Testis (tissue), 3 donors: ENCODE measurements around the gene LONRF2. TPM values are rescaled to one million over a fixed set of nuclear protein-coding genes. Genes with fewer than 3 reads are reported as not detected.

Source experiments
- DNase-seq: peaks from one replicate; pipeline ENCODE4 v3.0.0-alpha.2; 2019
- H3K27ac ChIP-seq, 2 donors: fragments of 200-600 bp; sonication (generic); one replicate each; pipeline ENCODE4 v1.5.1; 2019
- H3K27me3 ChIP-seq: fragments of 200-600 bp; sonication (generic); one replicate; pipeline ENCODE4 v1.5.1; 2019
- H3K36me3 ChIP-seq: fragments of 200-600 bp; sonication (generic); one replicate; pipeline ENCODE4 v1.5.1; 2017; ENCODE audit warnings: low read depth; ENCODE audit errors: missing control alignments
- H3K4me1 ChIP-seq: fragments of 200-600 bp; sonication (generic); one replicate; pipeline ENCODE4 v1.5.1; 2019
- H3K4me3 ChIP-seq, 2 donors: fragments of 200-600 bp; sonication (generic); one replicate each; pipeline ENCODE4 v1.5.1; 2017 to 2019
- H3K9me3 ChIP-seq: fragments of 200-600 bp; sonication (generic); one replicate; pipeline ENCODE4 v1.5.1; 2017
- POLR2A ChIP-seq: fragments of 450-650 bp; IDR thresholded peaks from one replicate; pipeline ENCODE4 v1.6.1; 2017; ENCODE audit warnings: antibody characterized with exemption, mild to moderate bottlenecking, moderate library complexity
- WGBS, 2 donors: methylation state at CpG; one replicate each; pipeline ENCODE4 v1.1.5; 2018; 5-methylcytosine and 5-hydroxymethylcytosine counted together
- intact Hi-C: fragments of 100-400 bp; cut with DNase I; formaldehyde crosslinking; loops from one replicate; pipeline ENCODE4 v1.15.1; 2023; ENCODE audit warnings: low total_unique reads
- polyA plus RNA-seq: library from polyadenylated mRNA; stranded (reverse); fragments of 350-450 nt; fragmentation: Illumina TruSeq; extraction: RNeasy Lipid Tissue Mini Kit (QIAGEN cat#74804); gene quantifications from one replicate; pipeline ENCODE4 v1.2.3, GENCODE V29; 2014; ENCODE audit warnings: low read depth, low replicate concordance; ENCODE audit not compliant: insufficient read depth
- total RNA-seq, 2 donors: library from RNA; depleted of rRNA; stranded (reverse); fragments of >200 nt; gene quantifications; one replicate each; pipeline ENCODE4 v1.2.3, GENCODE V29; 2016
- TF ChIP-seq, protein P1 (sequence below), 3 experiments: fragments of 450-650 bp in 2 of 3; fragments of 200-600 bp in 1 of 3; sonication (generic) in 1 of 3; IDR thresholded peaks; one replicate each; pipeline ENCODE4 v1.5.1; 2016 to 2019; ENCODE audit warnings: antibody characterized with exemption in 3 of 3, mild to moderate bottlenecking in 2 of 3, moderate library complexity in 1 of 3

The LONRF2 gene
- total and polyA plus RNA-seq, 3 donors from 2014 or later, result 6.5 to 17.7 (median 16.1) TPM

DNA sequence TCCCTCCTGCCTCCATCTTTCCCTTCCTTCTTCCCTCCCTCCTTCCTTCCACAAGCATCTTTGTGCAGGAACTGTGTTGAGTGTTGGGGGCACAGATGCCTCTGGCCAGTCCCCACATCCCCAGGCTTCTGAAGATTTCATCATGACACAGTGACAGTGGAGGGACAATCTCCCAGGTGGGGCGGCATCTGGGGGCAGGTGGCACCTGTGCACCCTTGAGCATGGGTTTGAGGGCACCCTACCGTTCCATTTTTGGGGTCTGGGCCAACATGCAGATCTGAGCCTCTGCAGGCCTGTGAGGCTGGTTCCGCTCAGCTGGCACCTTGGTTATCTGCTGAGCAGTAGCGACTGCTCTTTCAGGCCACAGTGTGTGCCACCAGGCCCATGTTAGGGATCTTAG, 57.6 kb downstream of the LONRF2 start:
- H3K27ac ChIP-seq, result no peak overlapping the region
- H3K4me3 ChIP-seq, result no peak overlapping the region
- TF ChIP-seq POLR2A, result no peak
- TF ChIP-seq, protein P1, sequence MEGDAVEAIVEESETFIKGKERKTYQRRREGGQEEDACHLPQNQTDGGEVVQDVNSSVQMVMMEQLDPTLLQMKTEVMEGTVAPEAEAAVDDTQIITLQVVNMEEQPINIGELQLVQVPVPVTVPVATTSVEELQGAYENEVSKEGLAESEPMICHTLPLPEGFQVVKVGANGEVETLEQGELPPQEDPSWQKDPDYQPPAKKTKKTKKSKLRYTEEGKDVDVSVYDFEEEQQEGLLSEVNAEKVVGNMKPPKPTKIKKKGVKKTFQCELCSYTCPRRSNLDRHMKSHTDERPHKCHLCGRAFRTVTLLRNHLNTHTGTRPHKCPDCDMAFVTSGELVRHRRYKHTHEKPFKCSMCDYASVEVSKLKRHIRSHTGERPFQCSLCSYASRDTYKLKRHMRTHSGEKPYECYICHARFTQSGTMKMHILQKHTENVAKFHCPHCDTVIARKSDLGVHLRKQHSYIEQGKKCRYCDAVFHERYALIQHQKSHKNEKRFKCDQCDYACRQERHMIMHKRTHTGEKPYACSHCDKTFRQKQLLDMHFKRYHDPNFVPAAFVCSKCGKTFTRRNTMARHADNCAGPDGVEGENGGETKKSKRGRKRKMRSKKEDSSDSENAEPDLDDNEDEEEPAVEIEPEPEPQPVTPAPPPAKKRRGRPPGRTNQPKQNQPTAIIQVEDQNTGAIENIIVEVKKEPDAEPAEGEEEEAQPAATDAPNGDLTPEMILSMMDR (IDR thresholded peaks at IDR 0.05), result no peak
- H3K36me3 ChIP-seq, result no peaks in the 10 kb centered on the region
- H3K27me3 ChIP-seq, result no peaks in the 10 kb centered on the region
- H3K4me1 ChIP-seq, result no peaks in the 10 kb centered on the region
- H3K9me3 ChIP-seq, result no peaks in the 10 kb centered on the region
- 97 to 100% methylated on average over 4 of the region's 4 CpGs for WGBS, 2 donors
- no peak for DNase-seq
- intact Hi-C loops, result loop anchor here (5.0 kb wide), 1 partner anchor 118 kb away; no protein-coding TSS in a partner anchor

DNA sequence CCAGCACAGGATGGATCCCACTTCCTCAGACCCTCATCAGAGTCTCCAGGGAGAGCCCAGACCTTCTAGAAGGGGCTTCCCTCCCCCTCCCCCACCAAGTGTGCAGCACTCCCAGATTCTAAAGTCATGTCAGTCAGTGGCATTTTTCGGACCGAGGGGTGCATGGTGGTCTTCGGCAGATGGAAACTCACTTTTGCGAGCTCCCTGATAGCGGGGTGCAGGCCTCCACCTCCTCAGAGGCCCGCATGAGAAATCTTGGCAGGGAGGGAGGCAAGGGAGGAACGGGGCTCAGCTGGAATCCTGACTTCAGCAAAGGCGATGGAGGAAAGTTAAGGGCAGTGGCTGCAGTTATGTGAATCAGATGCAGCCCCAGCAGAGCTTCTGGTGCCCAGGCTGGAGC, 58.2 kb downstream of the LONRF2 start:
- no peaks in the 10 kb centered on the region for H3K27me3 ChIP-seq
- no peak overlapping the region for H3K27ac ChIP-seq
- no peaks in the 10 kb centered on the region for H3K36me3 ChIP-seq
- no peaks in the 10 kb centered on the region for H3K9me3 ChIP-seq
- TF ChIP-seq, protein P1 (IDR thresholded peaks at IDR 0.05), result no peak
- TF ChIP-seq POLR2A, result no peak
- intact Hi-C loops, result no loop called here
- WGBS, 2 donors, result 80 to 85% methylated on average over 7 to 8 of the region's 8 CpGs
- H3K4me1 ChIP-seq, result no peaks in the 10 kb centered on the region
- no peak for DNase-seq
- H3K4me3 ChIP-seq, result no peak overlapping the region

DNA sequence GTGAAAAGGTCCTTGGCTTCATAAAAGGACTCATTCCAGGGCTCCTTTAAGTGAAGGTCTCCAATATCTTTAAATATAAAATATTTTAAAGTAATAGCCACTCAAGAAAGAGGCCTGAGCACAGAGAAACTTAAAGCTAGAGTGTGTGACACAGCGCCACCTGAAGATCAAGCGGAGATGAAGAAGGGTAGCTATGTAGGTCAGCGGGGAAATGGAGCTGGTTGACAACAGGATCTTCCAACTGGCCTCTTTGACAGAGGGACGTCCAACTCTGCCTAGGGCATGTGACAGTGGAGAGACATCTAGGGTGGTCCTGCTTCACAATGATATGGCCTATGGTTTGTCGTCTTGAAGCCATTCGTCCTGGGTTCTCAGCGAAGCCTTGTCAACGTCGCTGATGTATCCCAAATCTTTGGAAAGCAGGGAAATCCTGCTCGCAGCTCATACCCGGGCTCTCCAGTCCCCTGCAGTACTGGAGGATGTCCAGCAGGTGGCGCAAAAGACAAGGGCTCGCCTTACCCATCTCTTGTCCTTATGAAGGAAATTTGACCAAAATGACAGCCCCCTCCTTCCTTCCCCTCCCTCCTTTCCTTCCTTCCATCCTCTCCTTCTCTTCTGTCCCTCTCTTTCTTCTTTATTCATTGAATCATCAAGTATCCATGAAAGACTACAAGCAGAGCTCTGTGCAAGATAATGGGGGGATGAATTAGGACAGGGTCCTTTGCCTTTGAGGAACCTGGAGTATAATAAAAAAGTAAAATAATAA, 59.6 kb downstream of the LONRF2 start:
- no peak for TF ChIP-seq POLR2A
- TF ChIP-seq, protein P1 (IDR thresholded peaks at IDR 0.05), result peak; percentile 95 to 99 (median 97)
- Histone ChIP-seq H3K27me3 (no peaks in the 10 kb centered on the region), H3K27ac (no peak overlapping the region), H3K36me3 (no peaks in the 10 kb centered on the region), H3K4me3 (no peak overlapping the region), H3K9me3 (no peaks in the 10 kb centered on the region), H3K4me1 (no peaks in the 10 kb centered on the region)
- WGBS, 2 donors, result 10 to 42% methylated on average over 13 of the region's 13 CpGs
- DNase-seq, result peak; percentile 81
- intact Hi-C loops, result no loop called here

DNA sequence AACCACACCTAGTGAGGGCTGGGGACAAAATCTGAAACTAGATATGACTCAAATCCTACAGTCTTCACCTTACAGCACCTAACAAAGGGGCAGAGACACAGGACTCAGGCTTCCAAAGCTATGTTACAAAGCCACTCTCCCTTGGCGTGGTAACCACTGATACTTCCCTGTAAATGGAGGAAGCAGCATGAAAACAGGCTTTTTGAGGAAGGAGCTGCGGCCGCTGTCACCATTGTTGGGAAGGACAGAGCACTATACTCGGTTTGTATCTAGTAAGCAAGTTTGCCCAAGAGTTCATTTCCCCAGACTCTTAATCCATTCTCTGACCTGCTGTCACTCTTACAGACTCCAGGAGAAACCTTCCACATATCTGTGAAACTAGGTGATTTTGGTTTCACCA, 60.3 kb downstream of the LONRF2 start:
- DNase-seq, result peak; percentile 27
- intact Hi-C loops, result no loop called here
- Histone ChIP-seq H3K9me3 (no peaks in the 10 kb centered on the region), H3K27me3 (no peaks in the 10 kb centered on the region), H3K36me3 (no peaks in the 10 kb centered on the region), H3K4me3 (no peak overlapping the region), H3K27ac (no peak overlapping the region), H3K4me1 (no peaks in the 10 kb centered on the region)
- TF ChIP-seq POLR2A, result no peak
- TF ChIP-seq, protein P1 (IDR thresholded peaks at IDR 0.05), result no peak
- 85 to 93% methylated on average over 4 of the region's 4 CpGs for WGBS, 2 donors
